ENCODE measurements around the gene DAB2IP.
"Not testable (repeated sequence)": the region's sequence is repeated elsewhere in the genome, so short reads cannot be mapped to it uniquely, and the experiment has no call there.

The DAB2IP gene

DNA sequence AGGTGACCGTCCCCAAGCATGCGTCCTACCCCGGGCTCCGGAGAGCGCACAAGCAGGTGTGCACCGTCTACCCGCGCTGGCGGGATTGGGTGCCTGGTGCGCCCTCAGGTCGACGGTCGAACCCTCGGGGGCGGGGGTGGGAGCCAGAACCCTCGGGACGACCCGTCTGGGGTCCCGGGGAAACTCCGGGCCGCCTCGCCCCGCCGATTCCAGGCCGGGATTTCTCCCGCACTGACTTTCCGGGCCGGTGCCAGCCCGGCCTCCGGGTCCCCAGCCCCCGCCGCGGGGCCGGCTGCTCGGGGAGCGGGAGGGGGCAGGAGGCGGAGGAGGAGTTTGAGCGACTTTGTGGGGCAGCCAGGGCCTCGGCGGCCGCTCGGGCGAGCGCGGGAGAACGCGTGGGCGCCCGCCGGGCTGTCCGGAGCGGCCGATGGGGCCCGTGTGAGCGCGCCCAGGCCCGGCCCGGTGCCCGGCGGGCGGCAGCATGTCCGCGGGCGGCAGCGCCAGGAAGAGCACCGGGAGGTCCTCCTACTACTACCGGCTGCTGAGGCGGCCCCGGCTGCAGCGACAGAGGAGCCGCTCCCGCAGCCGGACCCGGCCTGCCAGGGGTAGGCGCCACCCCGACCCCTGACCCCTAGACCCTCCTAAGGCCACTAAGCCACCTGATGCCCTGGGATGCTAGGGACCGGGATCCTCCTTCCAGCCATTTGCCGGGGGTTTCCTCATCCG is at the start of gene DAB2IP:
Gene DAB2IP (plus strand): TSS at position 340 of the 726 bp plus-strand sequence. CDS start 142 bp downstream, at position 482.
- no peak for DNase-seq (ENCODE audit: low read depth)

GRCh38 chr9:121603028-121603427 is 48.4 kb upstream of the DAB2IP start:
- no peak for DNase-seq (ENCODE audit: low read depth)

- DNase-seq (ENCODE audit: low read depth) = no peak
Measured at GRCh38 chr9:121604242-121604641, 47.2 kb upstream of the DAB2IP start.

- no peak for DNase-seq (ENCODE audit: low read depth)
Measured at GRCh38 chr9:121604654-121605053, 46.8 kb upstream of the DAB2IP start.

DNA sequence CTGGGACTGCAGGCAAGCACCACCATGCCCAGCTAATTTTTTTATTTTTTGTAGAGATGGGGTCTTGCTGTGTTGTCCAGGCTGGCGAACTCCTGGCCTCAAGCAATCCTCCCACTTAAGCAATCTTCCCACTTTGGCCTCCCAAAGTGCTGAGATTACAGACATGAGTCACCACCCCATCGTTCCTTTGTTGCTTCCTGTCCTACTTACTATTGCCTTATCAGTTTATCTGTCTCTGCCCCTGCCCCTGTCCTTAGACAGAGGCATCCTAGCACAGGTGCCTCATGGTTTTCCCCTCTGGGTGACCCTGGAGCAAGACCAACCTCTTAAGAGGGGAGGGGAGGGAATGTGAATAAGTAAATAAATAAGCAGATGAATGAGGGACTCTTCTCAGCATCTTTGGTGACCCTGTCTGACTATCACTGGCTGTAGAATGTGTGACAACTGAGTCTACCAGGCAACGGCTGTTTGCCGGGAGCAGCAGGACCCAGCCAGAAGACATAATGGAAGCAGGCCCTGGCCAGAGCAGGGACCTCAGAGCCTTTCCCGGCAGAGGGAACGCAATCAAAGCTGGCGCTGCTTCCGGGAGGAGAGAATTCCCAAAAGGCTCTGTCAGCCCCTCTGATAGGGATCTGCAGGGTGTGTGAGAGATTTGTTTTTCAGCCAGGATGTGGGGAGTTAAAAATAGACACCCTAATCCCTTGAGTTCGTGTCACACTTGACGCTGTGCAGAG is 43.8 kb upstream of the DAB2IP start:
- DNase-seq (ENCODE audit: low read depth) = no peak

DNA sequence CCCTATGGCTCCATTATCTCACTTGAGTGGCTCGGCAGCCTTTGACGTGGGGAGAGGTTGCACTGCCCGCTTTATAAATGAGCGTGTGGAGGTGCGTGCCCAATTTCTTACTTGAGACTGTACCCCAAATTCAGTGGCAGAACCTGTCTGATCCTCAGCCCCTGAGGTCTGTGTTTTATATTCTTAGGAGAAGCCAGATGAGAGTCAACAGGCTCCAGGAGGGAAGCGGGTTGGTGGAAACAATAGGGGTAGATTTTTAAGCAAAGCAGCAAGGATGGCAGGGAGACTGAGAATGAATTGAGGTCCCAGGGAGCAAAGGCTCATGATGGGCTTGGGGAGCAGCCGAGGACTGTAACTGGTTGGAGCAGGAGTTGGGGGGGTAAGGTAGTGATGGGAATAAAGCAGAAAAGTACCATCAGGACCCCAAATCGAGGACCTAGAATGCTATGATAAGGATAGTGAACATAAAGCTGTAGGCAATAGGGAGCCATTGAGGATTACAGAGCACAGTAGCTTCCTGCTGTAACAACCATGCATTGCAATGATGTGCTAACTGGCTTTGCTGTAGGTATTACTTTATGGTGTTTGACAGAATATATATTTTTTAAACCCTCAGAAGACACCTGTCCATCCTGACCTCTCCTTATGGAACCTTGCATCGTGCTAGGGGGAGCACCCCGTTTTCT is 43.1 kb upstream of the DAB2IP start:
- no peak for DNase-seq (ENCODE audit: low read depth)

GRCh38 chr9:121609822-121610637 is 41.4 kb upstream of the DAB2IP start:
- DNase-seq (ENCODE audit: low read depth) = no peak

- DNase-seq (ENCODE audit: low read depth) = no peak
Measured at GRCh38 chr9:121610638-121610953, 40.8 kb upstream of the DAB2IP start.

- no peak for DNase-seq (ENCODE audit: low read depth)
Measured at GRCh38 chr9:121612511-121612998, 38.9 kb upstream of the DAB2IP start.

GRCh38 chr9:121613009-121613752 is 38.3 kb upstream of the DAB2IP start:
- no peak for DNase-seq (ENCODE audit: low read depth)

GRCh38 chr9:121616123-121616755 is 35.2 kb upstream of the DAB2IP start:
- no peak for DNase-seq (ENCODE audit: low read depth)

DNA sequence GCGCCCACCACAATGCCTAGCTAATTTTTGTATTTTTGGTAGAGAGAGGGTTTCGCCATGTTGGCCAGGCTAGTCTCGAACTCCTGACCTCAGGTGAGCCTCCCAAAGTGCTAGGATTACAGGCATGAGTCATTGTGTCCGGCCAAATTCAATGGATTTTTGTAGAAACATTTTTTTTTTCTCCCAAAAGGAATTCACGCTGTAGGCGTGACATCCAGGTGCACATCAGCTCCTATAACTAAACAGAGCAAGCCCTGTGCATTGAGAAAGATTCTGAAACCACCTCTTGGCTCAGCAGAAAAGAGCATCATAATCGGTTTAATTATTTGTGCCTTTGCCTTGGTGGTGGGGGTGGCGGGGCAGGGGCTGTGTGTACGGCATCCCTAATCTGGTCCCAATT is 32.9 kb upstream of the DAB2IP start:
- DNase-seq (ENCODE audit: low read depth) = no peak

DNA sequence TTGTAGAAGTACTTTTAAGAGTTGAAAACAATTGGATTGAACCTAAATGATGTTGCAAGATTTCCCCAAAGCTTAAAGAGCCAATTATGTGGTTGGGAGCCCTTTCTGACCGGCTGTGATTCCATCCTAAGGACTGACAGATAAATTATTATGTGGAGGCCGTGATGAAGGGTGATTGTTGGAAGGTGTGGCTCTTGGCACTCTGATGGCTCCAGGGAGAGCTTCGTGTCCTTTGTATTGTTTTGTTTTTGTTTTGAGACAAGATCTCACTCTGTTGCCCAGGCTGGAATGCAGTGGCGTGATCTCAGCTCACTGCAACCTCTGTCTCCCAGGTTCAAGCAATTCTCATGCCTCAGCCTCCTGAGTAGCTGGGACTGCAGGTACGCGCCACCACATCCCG is 32.5 kb upstream of the DAB2IP start:
- DNase-seq (ENCODE audit: low read depth) = not testable (repeated sequence)

DNA sequence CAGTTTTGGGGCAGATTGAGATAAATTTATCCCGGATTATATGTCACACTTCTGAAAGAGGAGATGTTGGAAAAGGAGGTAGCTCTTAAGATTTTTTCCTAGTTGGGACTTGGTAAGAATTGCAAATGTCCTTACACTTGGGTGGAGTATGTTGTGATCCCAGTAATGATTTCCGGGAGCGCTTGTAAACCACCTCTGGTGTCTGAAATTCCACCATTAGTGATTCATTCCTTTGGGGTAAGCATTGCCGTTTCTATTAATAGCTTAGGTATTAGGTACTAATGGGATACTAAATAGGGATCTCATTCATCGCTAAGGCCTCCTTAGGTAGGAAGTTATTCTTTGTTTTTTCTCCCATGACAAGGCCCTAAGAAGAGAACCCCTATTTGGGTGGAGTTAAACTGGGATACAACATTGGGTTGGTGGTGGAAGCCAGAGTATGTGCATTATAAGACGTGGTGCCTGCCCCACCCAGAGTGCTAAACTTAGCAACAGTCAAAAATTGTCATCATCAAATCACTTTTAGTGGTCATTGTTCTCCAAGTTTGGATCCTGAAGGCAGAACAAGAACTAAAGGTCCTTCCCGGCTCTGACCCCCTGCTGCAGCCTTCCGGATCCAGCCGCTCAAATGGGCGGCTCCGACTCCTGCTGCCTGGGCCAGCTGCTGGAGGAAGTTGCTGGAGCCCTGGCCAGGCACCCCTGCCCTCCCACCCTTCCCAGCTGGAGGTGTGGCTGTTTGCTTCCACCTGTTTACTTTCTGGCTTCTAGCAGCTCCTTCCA is 31.7 kb upstream of the DAB2IP start:
- no peak for DNase-seq (ENCODE audit: low read depth)

DNA sequence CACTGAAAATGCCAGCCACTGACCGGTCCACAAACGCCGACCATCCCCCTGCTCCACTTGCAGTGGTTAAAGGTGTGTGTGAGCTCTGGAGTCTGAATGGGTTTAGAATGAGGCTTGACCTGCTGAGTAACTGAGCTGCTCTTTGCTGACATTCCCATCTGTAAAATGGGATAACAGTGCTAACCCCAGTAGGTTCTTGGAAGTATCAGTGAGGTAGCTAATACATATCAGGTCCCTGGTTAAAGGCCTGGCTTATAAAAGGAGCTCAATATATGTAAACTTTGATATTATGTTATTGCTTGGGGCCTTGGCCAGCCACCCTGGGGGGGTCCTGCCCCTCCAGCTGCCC is 31.1 kb upstream of the DAB2IP start:
- DNase-seq (ENCODE audit: low read depth) = no peak

DNA sequence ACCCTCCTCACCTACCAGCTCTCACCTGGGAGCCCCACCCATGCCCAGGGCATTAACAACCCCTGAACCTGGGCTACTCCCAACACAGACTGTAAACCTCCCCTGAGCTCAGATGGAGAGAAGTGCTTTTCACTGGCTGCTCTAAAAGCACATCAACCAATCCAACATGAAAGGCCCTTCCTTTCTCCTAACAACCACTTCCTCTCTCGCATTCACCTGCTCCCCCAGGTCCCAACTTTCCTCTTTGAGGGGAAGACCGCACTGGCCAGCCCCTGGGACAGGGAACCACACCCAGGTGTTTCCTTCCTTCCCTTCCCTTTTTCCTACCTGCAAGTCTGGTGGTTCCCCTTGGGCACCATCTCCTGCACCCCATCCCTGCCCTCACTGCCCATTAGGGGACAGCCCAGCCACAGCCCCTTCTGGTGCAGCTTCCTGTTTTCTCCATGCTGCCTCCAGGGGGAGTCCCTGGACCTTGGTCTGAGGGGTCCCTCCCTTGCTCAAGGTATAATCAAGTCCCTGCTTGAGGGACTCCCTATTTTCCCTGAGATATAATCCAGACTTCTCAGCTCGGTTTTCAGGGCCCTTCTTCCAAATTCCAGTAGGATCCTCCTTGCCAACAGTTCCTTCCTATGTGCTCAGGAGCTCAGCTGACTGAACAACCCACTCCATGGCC is 30.5 kb upstream of the DAB2IP start:
- no peak for DNase-seq (ENCODE audit: low read depth)

DNA sequence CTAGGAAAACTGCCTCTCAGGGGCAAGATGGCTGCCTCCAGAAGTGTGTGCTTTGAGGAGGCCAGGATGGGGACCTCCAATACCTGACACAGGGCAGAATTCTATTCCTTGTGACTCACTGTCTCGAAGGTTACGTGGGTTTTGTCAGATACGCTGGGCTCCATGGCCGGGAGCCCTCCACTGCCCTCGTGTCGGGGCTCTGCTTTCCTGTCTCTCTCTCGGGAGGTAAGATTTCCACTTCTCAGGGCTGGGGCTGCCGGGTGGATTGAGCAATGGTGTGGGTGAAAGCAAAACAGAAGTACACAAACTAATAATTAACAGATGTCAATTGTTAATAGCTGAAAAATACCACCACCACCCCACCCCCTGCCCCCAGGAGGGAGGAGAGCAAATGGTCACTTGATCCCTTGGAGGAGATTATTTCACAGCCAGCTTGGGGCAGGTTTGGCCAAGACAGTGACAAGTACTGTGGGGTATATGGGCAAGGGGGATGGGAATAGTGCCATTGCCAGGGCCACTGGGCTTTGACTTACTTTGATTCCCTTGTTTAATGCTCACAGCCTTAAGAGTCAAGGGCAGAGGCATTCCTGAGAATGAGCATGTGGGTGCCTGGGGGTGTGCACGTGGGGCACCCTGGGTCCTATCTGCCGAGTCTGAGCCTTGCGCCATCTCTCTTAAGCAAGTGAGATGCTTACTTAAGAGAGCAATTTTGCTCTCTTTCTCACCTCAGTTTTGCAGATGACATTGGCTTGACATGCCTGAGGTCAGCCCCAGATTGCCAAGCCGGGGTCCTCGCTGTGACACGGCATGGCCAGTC is 28.8 kb upstream of the DAB2IP start:
- no peak for DNase-seq (ENCODE audit: low read depth)

GRCh38 chr9:121623430-121623829 is 28.0 kb upstream of the DAB2IP start:
- DNase-seq (ENCODE audit: low read depth) = not testable (repeated sequence)

DNA sequence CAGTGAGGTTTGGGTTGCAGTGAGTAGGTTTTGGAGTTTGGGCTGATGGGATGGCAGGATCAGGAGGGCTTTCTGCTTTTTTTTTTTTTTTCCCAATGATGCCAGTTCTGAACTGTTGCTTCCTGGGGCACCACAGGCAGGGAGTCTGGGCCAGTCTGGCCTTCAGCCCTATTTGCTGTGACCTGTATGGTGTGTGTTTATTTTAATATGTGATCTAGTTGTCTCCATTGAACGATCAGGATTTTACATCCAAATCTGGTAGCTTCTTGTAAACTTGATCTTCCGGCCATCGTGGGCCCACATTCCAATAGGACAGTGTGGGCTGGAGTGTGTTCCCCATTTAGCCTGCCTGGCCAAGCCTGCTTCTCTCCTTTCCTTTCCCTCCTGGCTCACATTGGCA is 25.8 kb upstream of the DAB2IP start:
- DNase-seq (ENCODE audit: low read depth) = no peak

Measured in activated T-cell treated with anti-CD3 and anti-CD28 coated beads for 48 hours (primary cell).